Stomach (tissue), 9 donors: ENCODE results near the gene EYA3. TPM values are rescaled to one million over a fixed set of nuclear protein-coding genes. Genes with fewer than 3 reads are reported as not detected.

Experiments used
- DNase-seq, 2 donors: peaks; one replicate each; pipeline versions ENCODE4 v3.0.0 to v3.0.0-alpha.2; 2013 to 2019
- H3K27ac ChIP-seq, 5 donors: fragments of 200-600 bp in 4 of 5; sonication (generic) in 4 of 5; one replicate each; pipeline ENCODE4 v1.5.1; 2013 to 2019; ENCODE audit warnings: mild to moderate bottlenecking in 1 of 5, moderate library complexity in 1 of 5
- H3K27me3 ChIP-seq, 3 donors: fragments of 200-600 bp; sonication (generic); one replicate each; pipeline ENCODE4 v1.5.1; 2017 to 2019; ENCODE audit warnings: mixed run types in 1 of 3
- H3K36me3 ChIP-seq, 4 donors: fragments of 200-600 bp; sonication (generic); 1 replicate in 3 of 4; 2 replicates in 1 of 4; pipeline ENCODE4 v1.5.1; 2016 to 2019
- H3K4me1 ChIP-seq, 4 donors: fragments of 200-600 bp; sonication (generic); one replicate each; pipeline ENCODE4 v1.5.1; 2016 to 2019
- H3K4me3 ChIP-seq, 4 donors: fragments of 200-600 bp; sonication (generic) in 3 of 4; one replicate each; pipeline ENCODE4 v1.5.1; 2016 to 2019; ENCODE audit warnings: mild to moderate bottlenecking in 1 of 4
- H3K9me3 ChIP-seq, 4 donors: fragments of 200-600 bp; sonication (generic); one replicate each; pipeline ENCODE4 v1.5.1; 2016 to 2019
- EP300 ChIP-seq: sonication (generic); formaldehyde crosslinking; IDR thresholded peaks from one replicate; pipeline ENCODE4 v1.6.1; 2017; ENCODE audit warnings: antibody characterized with exemption
- POLR2A ChIP-seq, 4 donors: fragments of 450-650 bp; IDR thresholded peaks; one replicate each; pipeline ENCODE4 v1.6.1; 2016; ENCODE audit warnings: antibody characterized with exemption in 4 of 4, control low read depth in 2 of 4, mild to moderate bottlenecking in 1 of 4, moderate library complexity in 1 of 4
- POLR2AphosphoS5 ChIP-seq, 3 donors: sonication (generic); formaldehyde crosslinking; IDR thresholded peaks; one replicate each; pipeline ENCODE4 v1.6.1; 2016; ENCODE audit warnings: antibody characterized with exemption in 3 of 3
- WGBS, 5 donors: extraction: QIAGEN DNeasy Blood & Tissue Kit in 3 of 5; methylation state at CpG; one replicate each; pipeline versions ENCODE4 v1.1.5 to v1.1.7; 2013 to 2018; 5-methylcytosine and 5-hydroxymethylcytosine counted together
- intact Hi-C: fragments of 100-400 bp; cut with DNase I; formaldehyde crosslinking; loops from one replicate; pipeline ENCODE4 v1.15.1; 2023; ENCODE audit warnings: low total_unique reads
- polyA plus RNA-seq, 3 donors: library from polyadenylated mRNA; stranded (reverse); fragments of 200-250 nt; gene quantifications; one replicate each; pipeline ENCODE4 v1.2.3, GENCODE V29; 2013
- total RNA-seq, 5 donors: library from RNA; depleted of rRNA; stranded (reverse); fragments of >200 nt; gene quantifications; one replicate each; pipeline versions ENCODE4 v1.1.0 to v1.2.3, GENCODE V29; 2014 to 2016
- TF ChIP-seq, protein P1 (sequence below), 7 experiments: fragments of 450-650 bp in 4 of 7; fragments of 200-600 bp in 3 of 7; sonication (generic) in 3 of 7; IDR thresholded peaks; one replicate each; pipeline ENCODE4 v1.5.1; 2016 to 2019; ENCODE audit warnings: antibody characterized with exemption in 7 of 7, control low read depth in 2 of 7, mild to moderate bottlenecking in 1 of 7
- donor health status: healthy with polysubstance abuse.
- donor health status: Bipolar disorder and iron deficiency.
- donor health status: healthy.

Gene EYA3
- total and polyA plus RNA-seq, 8 donors: 2.9 to 38.2 (median 12.5) TPM

DNA sequence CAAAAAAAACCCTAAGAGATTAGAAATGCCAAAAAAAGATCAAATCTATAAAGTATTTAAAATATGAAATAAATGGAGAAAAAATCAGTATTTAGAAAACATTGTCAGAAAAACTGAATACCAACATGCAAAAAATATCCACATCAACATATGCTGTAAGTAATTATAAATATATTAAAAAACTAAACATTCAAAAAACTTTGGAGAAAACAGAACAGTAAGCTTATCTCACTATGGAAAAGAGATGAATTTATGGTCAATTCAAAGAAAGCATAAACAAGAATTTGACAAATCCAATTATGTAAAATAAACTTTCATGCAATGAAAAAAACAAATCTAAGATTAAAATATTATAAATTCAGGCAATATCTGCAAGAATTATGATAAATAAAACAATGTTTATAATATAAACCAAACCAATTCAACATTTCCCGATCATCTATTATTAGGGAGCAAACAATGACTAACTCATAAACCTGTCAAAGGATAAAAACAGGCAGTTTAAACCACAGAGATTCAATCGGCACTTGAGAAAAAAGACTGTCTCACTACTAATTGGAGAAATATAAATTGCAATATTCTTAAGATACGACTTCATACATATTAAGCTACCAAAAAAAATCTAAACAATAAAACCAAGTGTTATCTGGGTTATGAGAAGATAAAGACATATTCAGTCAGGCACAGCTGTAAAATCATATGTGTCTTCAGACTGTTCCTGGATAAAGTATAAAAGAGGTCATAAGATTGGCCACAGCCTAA, 21.8 kb downstream of the EYA3 start:
- Histone ChIP-seq H3K4me3 (no peak overlapping the region), H3K27me3 (no peaks in the 10 kb centered on the region), H3K4me1 (peaks cover 11 to 49% (median 23%) of the 10 kb centered on the region in 4 donors), H3K27ac (no peak overlapping the region), H3K9me3 (no peaks in the 10 kb centered on the region), H3K36me3 (peaks cover 0 to 10% (median 9%) of the 10 kb centered on the region in 4 donors)
- TF ChIP-seq POLR2AphosphoS5 (IDR thresholded peaks at IDR 0.05) (no peak), EP300 (no peak), POLR2A (IDR thresholded peaks at IDR 0.05) (no peak)
- TF ChIP-seq, protein P1, sequence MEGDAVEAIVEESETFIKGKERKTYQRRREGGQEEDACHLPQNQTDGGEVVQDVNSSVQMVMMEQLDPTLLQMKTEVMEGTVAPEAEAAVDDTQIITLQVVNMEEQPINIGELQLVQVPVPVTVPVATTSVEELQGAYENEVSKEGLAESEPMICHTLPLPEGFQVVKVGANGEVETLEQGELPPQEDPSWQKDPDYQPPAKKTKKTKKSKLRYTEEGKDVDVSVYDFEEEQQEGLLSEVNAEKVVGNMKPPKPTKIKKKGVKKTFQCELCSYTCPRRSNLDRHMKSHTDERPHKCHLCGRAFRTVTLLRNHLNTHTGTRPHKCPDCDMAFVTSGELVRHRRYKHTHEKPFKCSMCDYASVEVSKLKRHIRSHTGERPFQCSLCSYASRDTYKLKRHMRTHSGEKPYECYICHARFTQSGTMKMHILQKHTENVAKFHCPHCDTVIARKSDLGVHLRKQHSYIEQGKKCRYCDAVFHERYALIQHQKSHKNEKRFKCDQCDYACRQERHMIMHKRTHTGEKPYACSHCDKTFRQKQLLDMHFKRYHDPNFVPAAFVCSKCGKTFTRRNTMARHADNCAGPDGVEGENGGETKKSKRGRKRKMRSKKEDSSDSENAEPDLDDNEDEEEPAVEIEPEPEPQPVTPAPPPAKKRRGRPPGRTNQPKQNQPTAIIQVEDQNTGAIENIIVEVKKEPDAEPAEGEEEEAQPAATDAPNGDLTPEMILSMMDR (IDR thresholded peaks at IDR 0.05): no peak
- intact Hi-C loops: no loop called here
- DNase-seq: no peak
- 25 to 44% (median 32%) methylated on average over 3 of the region's 3 CpGs for WGBS, 5 donors

DNA sequence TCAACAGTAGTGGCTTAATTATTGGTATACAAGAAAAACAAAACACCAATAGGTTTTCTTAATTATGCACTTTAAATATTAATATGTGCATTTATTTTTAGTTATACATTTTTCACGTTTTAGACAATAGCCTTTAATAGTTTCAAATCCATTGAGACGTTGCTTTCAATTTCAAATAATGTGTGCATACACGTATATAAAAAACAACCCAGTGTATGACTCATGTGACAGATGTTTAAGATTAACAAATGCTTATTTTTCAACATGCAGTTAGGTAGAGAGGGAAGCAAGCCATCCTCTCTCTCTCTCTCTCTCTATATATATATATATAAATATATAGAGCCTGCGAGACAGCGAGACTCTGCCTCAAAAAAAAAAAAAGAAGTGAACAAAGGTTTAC, 24.3 kb downstream of the EYA3 start:
- Histone ChIP-seq H3K27me3 (no peaks in the 10 kb centered on the region), H3K4me3 (no peak overlapping the region), H3K27ac (no peak overlapping the region), H3K4me1 (peaks cover 0 to 31% (median 17%) of the 10 kb centered on the region in 4 donors), H3K36me3 (peaks cover 0 to 10% (median 9%) of the 10 kb centered on the region in 4 donors), H3K9me3 (no peaks in the 10 kb centered on the region)
- TF ChIP-seq POLR2AphosphoS5 (IDR thresholded peaks at IDR 0.05): no peak
- TF ChIP-seq POLR2A (IDR thresholded peaks at IDR 0.05): no peak
- TF ChIP-seq, protein P1 (IDR thresholded peaks at IDR 0.05): no peak
- no peak for TF ChIP-seq EP300
- WGBS, 5 donors: 53 to 62% (median 58%) methylated on average over 5 of the region's 5 CpGs
- intact Hi-C loops: no loop called here
- DNase-seq: no peak

DNA sequence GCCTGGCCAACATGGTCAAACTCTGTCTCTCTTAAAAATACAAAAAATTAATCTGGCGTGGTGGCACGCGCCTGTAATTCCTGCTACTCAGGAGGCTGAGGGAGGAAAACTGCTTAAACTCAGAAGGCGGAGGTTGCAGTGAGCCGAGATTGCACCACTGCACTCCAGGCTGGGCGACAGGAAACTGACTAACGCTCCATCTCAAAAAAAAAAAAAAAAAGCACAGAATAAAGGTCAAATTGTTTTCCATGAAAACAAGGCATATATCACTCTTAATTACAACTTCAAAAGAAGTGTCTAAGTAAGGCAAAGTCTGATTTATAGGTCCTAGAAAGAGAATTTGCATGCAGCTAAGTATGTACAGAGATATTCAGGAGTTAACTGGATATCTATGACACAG, 25.6 kb downstream of the EYA3 start:
- intact Hi-C loops: no loop called here
- H3K36me3 ChIP-seq: peaks cover 0 to 10% (median 9%) of the 10 kb centered on the region in 4 donors
- TF ChIP-seq EP300: no peak
- TF ChIP-seq POLR2A (IDR thresholded peaks at IDR 0.05): no peak
- TF ChIP-seq, protein P1 (IDR thresholded peaks at IDR 0.05): no peak
- TF ChIP-seq POLR2AphosphoS5 (IDR thresholded peaks at IDR 0.05): no peak
- H3K27me3 ChIP-seq: no peaks in the 10 kb centered on the region
- H3K27ac ChIP-seq: no peak overlapping the region
- H3K4me1 ChIP-seq: peaks cover 0 to 40% (median 23%) of the 10 kb centered on the region in 4 donors
- H3K9me3 ChIP-seq: no peaks in the 10 kb centered on the region
- 78 to 98% (median 91%) methylated on average over 7 of the region's 7 CpGs for WGBS, 5 donors
- H3K4me3 ChIP-seq: no peak overlapping the region
- DNase-seq: no peak

DNA sequence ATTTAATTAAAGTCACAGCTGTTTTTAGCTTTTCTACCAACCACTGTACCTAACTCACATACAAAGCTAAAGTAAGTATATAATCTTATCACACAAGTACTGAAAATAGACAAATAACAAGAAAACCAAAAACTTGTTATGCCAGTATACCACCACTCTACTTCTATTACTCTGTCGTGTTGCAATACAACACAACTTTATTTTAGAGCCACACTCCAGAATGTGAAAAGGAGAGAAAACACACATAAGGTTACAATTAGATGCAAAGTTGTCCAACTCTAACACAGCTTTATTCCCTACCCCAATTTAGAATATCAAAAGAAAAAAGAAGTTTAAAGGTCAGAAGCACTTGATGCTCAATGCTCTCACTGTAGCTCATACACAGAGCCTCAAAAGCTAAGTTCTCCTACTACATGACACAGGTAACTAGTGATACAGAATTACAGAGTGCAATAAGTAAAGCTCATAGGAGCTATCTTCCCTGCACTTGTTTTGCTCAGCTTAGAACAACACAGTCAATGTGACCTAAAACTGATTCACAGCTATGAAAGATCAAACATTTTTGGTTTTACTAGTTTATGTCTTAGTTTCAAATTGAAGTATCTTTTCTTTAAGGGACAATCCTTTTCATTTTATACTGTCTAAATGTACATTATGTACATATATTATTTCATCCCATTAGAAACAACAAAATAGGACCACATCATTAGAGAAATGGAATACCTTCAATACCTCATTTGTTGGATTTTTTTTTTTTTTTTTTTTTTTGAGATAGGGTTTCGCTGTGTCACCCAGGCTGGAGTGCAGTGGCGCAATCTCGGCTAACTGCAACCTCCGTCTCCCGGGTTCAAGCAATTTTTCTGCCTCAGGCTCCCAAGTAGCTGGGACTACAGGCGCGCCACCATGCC, 29.2 kb downstream of the EYA3 start:
- TF ChIP-seq EP300 (no peak), POLR2AphosphoS5 (IDR thresholded peaks at IDR 0.05) (no peak), POLR2A (IDR thresholded peaks at IDR 0.05) (no peak)
- TF ChIP-seq, protein P1 (IDR thresholded peaks at IDR 0.05): no peak
- WGBS, 5 donors: 84 to 94% (median 89%) methylated on average over 8 of the region's 8 CpGs
- intact Hi-C loops: no loop called here
- Histone ChIP-seq H3K4me1 (peaks cover 0 to 16% (median 8%) of the 10 kb centered on the region in 4 donors), H3K27me3 (no peaks in the 10 kb centered on the region), H3K4me3 (no peak overlapping the region), H3K36me3 (peaks cover 0 to 8% (median 4%) of the 10 kb centered on the region in 4 donors), H3K9me3 (no peaks in the 10 kb centered on the region), H3K27ac (no peak overlapping the region)
- DNase-seq: no peak
